Kidney (tissue), 14 donors: ENCODE results near the gene SPATA24. TPM values are rescaled to one million over a fixed set of nuclear protein-coding genes. Genes with fewer than 3 reads are reported as not detected.
A peak's percentile ranks its signal among the peaks of the same experiment; 100 is the strongest.

Source experiments
- DNase-seq, 5 donors: peaks; one replicate each; pipeline ENCODE4 v3.0.0-alpha.2; 2013 to 2020
- FAIRE-seq: peaks from 2 replicates; lab custom pipeline; 2012; peaks lifted over from hg19 to GRCh38; lab: Jason Lieb, UNC
- H3K27ac ChIP-seq, 2 donors: one replicate each; pipeline ENCODE4 v1.7.0; 2013; ENCODE audit warnings: low read depth in 2 of 2, low read length in 2 of 2, inconsistent platforms in 1 of 2
- H3K27me3 ChIP-seq: one replicate; pipeline ENCODE4 v1.7.1; 2013; ENCODE audit warnings: low read length, inconsistent platforms; ENCODE audit not compliant: control insufficient read depth, insufficient read depth
- H3K36me3 ChIP-seq, 3 donors: one replicate each; pipeline versions ENCODE4 v1.7.0 to v1.7.1; 2013; ENCODE audit warnings: low read length in 3 of 3, control low read depth in 1 of 3, inconsistent platforms in 1 of 3; ENCODE audit not compliant: insufficient read depth in 3 of 3, control insufficient read depth in 2 of 3
- H3K4me1 ChIP-seq, 3 donors: one replicate each; pipeline versions ENCODE4 v1.7.0 to v1.7.1; 2013; ENCODE audit warnings: low read length in 3 of 3, inconsistent platforms in 1 of 3, low read depth in 1 of 3; ENCODE audit not compliant: control insufficient read depth in 2 of 3, insufficient read depth in 2 of 3
- H3K4me3 ChIP-seq, 3 donors: one replicate each; pipeline versions ENCODE4 v1.7.0 to v1.8.1; 2013; ENCODE audit warnings: low read length in 3 of 3, control low read depth in 1 of 3, inconsistent platforms in 1 of 3
- H3K9ac ChIP-seq, 3 donors: one replicate each; pipeline versions ENCODE4 v1.7.0 to v1.7.1; 2013; ENCODE audit warnings: low read length in 3 of 3, control low read depth in 1 of 3, inconsistent platforms in 1 of 3
- H3K9me3 ChIP-seq, 3 donors: one replicate each; pipeline versions ENCODE4 v1.7.0 to v1.7.1; 2013; ENCODE audit warnings: low read length in 3 of 3, control low read depth in 1 of 3, inconsistent platforms in 1 of 3; ENCODE audit not compliant: control insufficient read depth in 2 of 3, insufficient read depth in 1 of 3
- intact Hi-C: fragments of 100-400 bp; cut with DNase I; formaldehyde crosslinking; loops from one replicate; pipeline ENCODE4 v1.11.1; 2022
- polyA plus RNA-seq: library from polyadenylated mRNA; stranded (reverse); fragments of 350-450 nt; fragmentation: Illumina TruSeq; extraction: RNeasy Lipid Tissue Mini Kit (QIAGEN cat#74804); gene quantifications from one replicate; pipeline ENCODE4 v1.2.3, GENCODE V29; 2014; ENCODE audit warnings: low read depth, low replicate concordance; ENCODE audit not compliant: insufficient read depth
- total RNA-seq: library from RNA; stranded (reverse); fragmentation: NEBNext Ultra II Directional; extraction: Animal tissue kit (Norgen Biotek cat#: 25700); gene quantifications from one replicate; pipeline ENCODE4 v1.2.1, GENCODE V29; 2021
- TF ChIP-seq, protein P1 (sequence below): IDR thresholded peaks from 3 replicates; pipeline ENCODE4 v1.5.1; 2012; ENCODE audit warnings: mild to moderate bottlenecking, moderate library complexity, borderline replicate concordance; ENCODE audit not compliant: insufficient read depth; ENCODE audit errors: extremely low read depth
- donor health status: control.
- donor health status: control.
- donor health status: control.
- donor health status: control.
- donor health status: control.
- donor health status: DM: yes; HTN: yes; CAD: no.
- donor health status: Normal renal cell carcinoma (clear cell type).

The SPATA24 gene
- total and polyA plus RNA-seq, 2 donors from 2014 or later = 6.8 to 21.6 TPM

DNA sequence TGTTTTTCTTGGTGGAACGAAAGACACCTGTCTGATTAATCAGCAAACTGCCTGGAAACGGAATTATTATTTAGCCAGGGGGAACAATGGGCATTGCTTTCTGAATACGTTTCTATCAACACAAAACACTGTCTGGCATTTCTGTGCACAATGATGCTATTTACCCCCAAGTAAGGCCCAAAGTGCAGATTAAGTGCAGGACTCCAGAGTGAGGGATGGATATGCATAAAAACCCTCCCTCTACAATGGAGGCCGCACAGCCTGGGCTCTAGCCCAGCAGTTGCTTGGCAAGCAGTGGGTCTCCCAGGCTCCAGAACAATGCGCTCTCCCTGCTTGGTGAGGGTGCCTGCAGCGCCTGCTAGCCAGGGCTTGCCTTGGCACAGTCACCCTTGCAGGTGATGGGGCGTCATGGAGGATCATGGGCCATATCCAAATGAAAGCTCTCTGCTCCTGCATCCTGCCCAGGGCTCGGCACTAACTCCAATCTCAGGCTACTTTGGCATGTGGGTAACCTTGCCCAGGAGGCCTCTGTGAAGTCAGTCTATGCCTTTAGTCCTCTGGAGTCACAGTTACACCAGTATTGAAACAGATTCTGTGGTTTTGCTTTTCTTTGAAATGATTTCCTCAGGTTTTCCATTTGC, 11.5 kb upstream of the SPATA24 start:
- H3K36me3 ChIP-seq = peaks cover 0 to 7% (median 4%) of the 10 kb centered on the region in 3 donors
- TF ChIP-seq, protein P1, sequence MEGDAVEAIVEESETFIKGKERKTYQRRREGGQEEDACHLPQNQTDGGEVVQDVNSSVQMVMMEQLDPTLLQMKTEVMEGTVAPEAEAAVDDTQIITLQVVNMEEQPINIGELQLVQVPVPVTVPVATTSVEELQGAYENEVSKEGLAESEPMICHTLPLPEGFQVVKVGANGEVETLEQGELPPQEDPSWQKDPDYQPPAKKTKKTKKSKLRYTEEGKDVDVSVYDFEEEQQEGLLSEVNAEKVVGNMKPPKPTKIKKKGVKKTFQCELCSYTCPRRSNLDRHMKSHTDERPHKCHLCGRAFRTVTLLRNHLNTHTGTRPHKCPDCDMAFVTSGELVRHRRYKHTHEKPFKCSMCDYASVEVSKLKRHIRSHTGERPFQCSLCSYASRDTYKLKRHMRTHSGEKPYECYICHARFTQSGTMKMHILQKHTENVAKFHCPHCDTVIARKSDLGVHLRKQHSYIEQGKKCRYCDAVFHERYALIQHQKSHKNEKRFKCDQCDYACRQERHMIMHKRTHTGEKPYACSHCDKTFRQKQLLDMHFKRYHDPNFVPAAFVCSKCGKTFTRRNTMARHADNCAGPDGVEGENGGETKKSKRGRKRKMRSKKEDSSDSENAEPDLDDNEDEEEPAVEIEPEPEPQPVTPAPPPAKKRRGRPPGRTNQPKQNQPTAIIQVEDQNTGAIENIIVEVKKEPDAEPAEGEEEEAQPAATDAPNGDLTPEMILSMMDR = no peak
- H3K4me3 ChIP-seq = no peak overlapping the region
- intact Hi-C loops = no loop called here
- no peak for DNase-seq
- no peaks in the 10 kb centered on the region for H3K9me3 ChIP-seq
- H3K9ac ChIP-seq = peak overlapping the region in 1 of 3 donors; percentile 21
- peak overlapping the region; percentile 57 to 81 for H3K27ac ChIP-seq
- H3K27me3 ChIP-seq = no peaks in the 10 kb centered on the region
- peaks cover 0 to 43% (median 26%) of the 10 kb centered on the region in 3 donors for H3K4me1 ChIP-seq
- no peak for FAIRE-seq

DNA sequence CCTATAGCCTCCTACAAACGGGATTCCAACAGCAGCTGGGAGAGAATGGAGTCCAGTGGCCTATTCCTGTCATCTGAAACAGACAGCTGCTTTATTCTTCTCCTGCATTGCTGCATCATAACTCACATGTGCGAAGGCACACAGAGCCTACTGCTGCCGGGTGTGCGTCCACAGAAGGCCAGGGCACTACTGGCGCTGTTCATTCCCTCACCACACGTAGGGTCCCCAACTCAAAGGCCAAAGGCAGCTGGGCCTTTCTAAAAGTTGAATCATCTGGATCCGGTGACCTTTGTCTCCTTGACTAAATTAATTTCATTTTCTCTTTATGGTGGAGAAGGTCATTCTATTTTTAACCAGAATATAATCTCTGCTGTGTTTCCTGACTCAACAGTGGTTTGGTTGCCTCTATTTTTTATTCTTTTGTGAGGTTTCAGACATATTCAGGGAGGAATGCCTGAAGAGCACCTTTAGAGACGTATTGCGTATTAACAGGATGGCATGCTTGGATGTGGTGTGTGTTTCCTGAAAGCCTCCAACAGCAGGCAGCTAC, 10.8 kb upstream of the SPATA24 start:
- no peak for FAIRE-seq
- H3K36me3 ChIP-seq = peaks cover 0 to 4% (median 4%) of the 10 kb centered on the region in 3 donors
- TF ChIP-seq, protein P1 = no peak
- H3K9ac ChIP-seq = peak overlapping the region in 1 of 3 donors; percentile 3
- H3K4me3 ChIP-seq = no peak overlapping the region
- no peaks in the 10 kb centered on the region for H3K27me3 ChIP-seq
- intact Hi-C loops = no loop called here
- DNase-seq = no peak
- no peaks in the 10 kb centered on the region for H3K9me3 ChIP-seq
- H3K4me1 ChIP-seq = peaks cover 0 to 43% (median 26%) of the 10 kb centered on the region in 3 donors
- peak overlapping the region; percentile 56 to 81 for H3K27ac ChIP-seq

DNA sequence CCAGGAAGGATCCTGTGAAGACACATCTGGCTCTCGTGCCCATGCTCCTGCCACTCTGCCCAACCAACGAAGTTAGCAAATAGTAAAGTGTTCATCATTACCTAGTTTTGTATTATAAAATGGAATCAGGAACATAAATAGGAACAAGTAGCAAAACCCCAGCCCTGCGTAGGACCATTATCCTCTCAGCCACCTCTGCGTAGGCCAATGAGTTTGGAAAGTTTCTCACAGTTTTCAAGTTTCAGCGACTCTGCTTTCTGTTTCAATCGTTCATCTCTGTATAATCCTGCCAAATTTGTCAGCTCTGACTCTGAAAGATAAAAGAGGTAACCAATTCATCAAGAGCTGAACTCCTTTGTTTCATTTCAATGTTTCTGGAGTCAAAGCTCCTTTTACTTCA, 10.1 kb upstream of the SPATA24 start:
- intact Hi-C loops = no loop called here
- DNase-seq (no peak), FAIRE-seq (no peak)
- no peaks in the 10 kb centered on the region for H3K9me3 ChIP-seq
- H3K9ac ChIP-seq = peak overlapping the region in 1 of 3 donors; percentile 3
- H3K27ac ChIP-seq = peak overlapping the region in 1 of 2 donors; percentile 81
- H3K36me3 ChIP-seq = no peaks in the 10 kb centered on the region
- no peaks in the 10 kb centered on the region for H3K27me3 ChIP-seq
- TF ChIP-seq, protein P1 = no peak
- peaks cover 0 to 43% (median 26%) of the 10 kb centered on the region in 3 donors for H3K4me1 ChIP-seq
- no peak overlapping the region for H3K4me3 ChIP-seq
